ENCODE data around the gene TNNI3. TPM values are rescaled to one million over a fixed set of nuclear protein-coding genes. Genes with fewer than 3 reads are reported as not detected.
A peak's percentile ranks its signal among the peaks of the same experiment; 100 is the strongest.

Gene TNNI3
- total and polyA plus RNA-seq, 9 of the 15 experiments (the other 6 are each of a cell fraction or from before 2014, with no cell fraction given), result 4.7 to 158 (median 42.0) TPM

DNA sequence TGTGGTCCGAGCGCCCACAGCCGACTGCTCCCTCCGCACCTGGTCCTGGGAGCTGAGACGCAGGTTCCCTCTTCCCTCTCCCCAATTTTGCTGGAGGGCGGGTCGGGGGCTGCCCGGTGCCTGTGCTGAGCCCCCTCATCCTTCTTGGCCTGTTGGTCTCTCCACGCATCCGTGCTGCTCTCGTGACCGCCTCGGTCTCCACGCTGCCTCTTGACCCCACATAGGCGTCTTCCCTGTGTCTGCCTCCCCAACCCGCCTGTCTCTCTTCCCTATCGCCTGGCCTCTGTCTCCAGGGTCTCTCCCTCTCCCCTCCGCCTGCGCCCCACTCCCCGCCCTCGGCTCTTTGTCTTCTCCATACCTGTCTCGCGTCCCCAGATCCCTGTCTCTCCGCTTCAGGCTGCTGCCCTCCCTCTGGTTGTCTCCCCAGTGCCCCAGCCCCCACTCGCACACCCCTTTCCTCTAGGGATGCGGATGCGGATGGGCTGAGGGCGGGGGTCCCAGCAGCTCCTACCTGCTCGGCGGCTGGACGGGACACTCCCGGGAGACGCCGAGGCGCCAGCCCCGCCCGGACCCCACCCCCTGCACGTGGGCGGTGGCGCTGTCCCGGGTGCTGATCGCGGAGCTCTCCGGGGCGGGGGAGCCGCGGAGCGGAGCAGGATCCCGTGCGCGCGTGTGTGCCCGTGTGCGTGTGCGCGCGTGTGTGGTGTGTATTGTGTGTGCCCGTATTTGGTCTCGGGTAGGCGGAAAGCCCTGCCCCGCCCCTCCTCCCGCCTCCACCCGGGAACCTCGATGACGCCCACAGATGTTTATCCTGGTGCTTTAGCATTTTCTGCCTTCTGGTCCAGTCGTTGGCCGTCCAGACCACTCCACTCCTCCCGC is 22.3 kb upstream of the TNNI3 start, which contains the start of gene SYT5 (continued):
- TF ChIP-seq IFI16 (CRISPR knock-in tag; IDR thresholded peaks at IDR 0.05), result no peak
- TF ChIP-seq, protein P1, sequence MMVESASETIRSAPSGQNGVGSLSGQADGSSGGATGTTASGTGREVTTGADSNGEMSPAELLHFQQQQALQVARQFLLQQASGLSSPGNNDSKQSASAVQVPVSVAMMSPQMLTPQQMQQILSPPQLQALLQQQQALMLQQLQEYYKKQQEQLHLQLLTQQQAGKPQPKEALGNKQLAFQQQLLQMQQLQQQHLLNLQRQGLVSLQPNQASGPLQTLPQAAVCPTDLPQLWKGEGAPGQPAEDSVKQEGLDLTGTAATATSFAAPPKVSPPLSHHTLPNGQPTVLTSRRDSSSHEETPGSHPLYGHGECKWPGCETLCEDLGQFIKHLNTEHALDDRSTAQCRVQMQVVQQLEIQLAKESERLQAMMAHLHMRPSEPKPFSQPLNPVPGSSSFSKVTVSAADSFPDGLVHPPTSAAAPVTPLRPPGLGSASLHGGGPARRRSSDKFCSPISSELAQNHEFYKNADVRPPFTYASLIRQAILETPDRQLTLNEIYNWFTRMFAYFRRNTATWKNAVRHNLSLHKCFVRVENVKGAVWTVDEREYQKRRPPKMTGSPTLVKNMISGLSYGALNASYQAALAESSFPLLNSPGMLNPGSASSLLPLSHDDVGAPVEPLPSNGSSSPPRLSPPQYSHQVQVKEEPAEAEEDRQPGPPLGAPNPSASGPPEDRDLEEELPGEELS (CRISPR knock-in tag; IDR thresholded peaks at IDR 0.05; ENCODE audit: borderline replicate concordance), result peak; percentile 93
- TF ChIP-seq, protein P2, sequence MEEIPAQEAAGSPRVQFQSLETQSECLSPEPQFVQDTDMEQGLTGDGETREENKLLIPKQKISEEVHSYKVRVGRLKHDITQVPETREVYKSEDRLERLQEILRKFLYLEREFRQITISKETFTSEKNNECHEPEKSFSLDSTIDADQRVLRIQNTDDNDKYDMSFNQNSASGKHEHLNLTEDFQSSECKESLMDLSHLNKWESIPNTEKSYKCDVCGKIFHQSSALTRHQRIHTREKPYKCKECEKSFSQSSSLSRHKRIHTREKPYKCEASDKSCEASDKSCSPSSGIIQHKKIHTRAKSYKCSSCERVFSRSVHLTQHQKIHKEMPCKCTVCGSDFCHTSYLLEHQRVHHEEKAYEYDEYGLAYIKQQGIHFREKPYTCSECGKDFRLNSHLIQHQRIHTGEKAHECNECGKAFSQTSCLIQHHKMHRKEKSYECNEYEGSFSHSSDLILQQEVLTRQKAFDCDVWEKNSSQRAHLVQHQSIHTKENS (CRISPR knock-in tag; IDR thresholded peaks at IDR 0.05), result no peak
- TF ChIP-seq HNRNPUL1 (IDR thresholded peaks at IDR 0.05; ENCODE audit: low read length), result no peak
- no peak for TF ChIP-seq ZNF274 (IDR thresholded peaks at IDR 0.05; ENCODE audit: borderline replicate concordance, low read depth, low read length)
- TF ChIP-seq SIRT6 (IDR thresholded peaks at IDR 0.05; ENCODE audit: low read depth, low read length), result no peak
- no peak for TF ChIP-seq NFXL1 (CRISPR knock-in tag; IDR thresholded peaks at IDR 0.05)
- no peak for TF ChIP-seq POLR3G (IDR thresholded peaks at IDR 0.05; ENCODE audit: extremely low read depth, insufficient read length, insufficient replicate concordance)
- TF ChIP-seq, protein P3, sequence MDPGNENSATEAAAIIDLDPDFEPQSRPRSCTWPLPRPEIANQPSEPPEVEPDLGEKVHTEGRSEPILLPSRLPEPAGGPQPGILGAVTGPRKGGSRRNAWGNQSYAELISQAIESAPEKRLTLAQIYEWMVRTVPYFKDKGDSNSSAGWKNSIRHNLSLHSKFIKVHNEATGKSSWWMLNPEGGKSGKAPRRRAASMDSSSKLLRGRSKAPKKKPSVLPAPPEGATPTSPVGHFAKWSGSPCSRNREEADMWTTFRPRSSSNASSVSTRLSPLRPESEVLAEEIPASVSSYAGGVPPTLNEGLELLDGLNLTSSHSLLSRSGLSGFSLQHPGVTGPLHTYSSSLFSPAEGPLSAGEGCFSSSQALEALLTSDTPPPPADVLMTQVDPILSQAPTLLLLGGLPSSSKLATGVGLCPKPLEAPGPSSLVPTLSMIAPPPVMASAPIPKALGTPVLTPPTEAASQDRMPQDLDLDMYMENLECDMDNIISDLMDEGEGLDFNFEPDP (CRISPR knock-in tag; IDR thresholded peaks at IDR 0.05), result no peak
- TF ChIP-seq, protein P4, sequence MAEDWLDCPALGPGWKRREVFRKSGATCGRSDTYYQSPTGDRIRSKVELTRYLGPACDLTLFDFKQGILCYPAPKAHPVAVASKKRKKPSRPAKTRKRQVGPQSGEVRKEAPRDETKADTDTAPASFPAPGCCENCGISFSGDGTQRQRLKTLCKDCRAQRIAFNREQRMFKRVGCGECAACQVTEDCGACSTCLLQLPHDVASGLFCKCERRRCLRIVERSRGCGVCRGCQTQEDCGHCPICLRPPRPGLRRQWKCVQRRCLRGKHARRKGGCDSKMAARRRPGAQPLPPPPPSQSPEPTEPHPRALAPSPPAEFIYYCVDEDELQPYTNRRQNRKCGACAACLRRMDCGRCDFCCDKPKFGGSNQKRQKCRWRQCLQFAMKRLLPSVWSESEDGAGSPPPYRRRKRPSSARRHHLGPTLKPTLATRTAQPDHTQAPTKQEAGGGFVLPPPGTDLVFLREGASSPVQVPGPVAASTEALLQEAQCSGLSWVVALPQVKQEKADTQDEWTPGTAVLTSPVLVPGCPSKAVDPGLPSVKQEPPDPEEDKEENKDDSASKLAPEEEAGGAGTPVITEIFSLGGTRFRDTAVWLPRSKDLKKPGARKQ (CRISPR knock-in tag; IDR thresholded peaks at IDR 0.05), result no peak
- TF ChIP-seq, protein P5, sequence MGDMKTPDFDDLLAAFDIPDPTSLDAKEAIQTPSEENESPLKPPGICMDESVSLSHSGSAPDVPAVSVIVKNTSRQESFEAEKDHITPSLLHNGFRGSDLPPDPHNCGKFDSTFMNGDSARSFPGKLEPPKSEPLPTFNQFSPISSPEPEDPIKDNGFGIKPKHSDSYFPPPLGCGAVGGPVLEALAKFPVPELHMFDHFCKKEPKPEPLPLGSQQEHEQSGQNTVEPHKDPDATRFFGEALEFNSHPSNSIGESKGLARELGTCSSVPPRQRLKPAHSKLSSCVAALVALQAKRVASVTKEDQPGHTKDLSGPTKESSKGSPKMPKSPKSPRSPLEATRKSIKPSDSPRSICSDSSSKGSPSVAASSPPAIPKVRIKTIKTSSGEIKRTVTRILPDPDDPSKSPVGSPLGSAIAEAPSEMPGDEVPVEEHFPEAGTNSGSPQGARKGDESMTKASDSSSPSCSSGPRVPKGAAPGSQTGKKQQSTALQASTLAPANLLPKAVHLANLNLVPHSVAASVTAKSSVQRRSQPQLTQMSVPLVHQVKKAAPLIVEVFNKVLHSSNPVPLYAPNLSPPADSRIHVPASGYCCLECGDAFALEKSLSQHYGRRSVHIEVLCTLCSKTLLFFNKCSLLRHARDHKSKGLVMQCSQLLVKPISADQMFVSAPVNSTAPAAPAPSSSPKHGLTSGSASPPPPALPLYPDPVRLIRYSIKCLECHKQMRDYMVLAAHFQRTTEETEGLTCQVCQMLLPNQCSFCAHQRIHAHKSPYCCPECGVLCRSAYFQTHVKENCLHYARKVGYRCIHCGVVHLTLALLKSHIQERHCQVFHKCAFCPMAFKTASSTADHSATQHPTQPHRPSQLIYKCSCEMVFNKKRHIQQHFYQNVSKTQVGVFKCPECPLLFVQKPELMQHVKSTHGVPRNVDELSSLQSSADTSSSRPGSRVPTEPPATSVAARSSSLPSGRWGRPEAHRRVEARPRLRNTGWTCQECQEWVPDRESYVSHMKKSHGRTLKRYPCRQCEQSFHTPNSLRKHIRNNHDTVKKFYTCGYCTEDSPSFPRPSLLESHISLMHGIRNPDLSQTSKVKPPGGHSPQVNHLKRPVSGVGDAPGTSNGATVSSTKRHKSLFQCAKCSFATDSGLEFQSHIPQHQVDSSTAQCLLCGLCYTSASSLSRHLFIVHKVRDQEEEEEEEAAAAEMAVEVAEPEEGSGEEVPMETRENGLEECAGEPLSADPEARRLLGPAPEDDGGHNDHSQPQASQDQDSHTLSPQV (IDR thresholded peaks at IDR 0.05), result no peak
- TF ChIP-seq RBM34 (IDR thresholded peaks at IDR 0.05; ENCODE audit: borderline replicate concordance, insufficient read depth, low read length), result no peak
- no peak for TF ChIP-seq PHF20 (IDR thresholded peaks at IDR 0.05; ENCODE audit: partially characterized antibody)
- TF ChIP-seq, protein P6, sequence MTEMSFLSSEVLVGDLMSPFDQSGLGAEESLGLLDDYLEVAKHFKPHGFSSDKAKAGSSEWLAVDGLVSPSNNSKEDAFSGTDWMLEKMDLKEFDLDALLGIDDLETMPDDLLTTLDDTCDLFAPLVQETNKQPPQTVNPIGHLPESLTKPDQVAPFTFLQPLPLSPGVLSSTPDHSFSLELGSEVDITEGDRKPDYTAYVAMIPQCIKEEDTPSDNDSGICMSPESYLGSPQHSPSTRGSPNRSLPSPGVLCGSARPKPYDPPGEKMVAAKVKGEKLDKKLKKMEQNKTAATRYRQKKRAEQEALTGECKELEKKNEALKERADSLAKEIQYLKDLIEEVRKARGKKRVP (CRISPR knock-in tag; IDR thresholded peaks at IDR 0.05), result no peak
